GM13977 (cell line): ENCODE data around the gene TFF3.

Experiments used
- DNase-seq: peaks from one replicate; pipeline ENCODE4 v3.0.0; 2012; ENCODE audit warnings: low spot score
- CTCF ChIP-seq: IDR thresholded peaks from 2 replicates; pipeline ENCODE4 v1.5.1; 2012; ENCODE audit warnings: mild to moderate bottlenecking, control low read depth; ENCODE audit not compliant: insufficient read depth; ENCODE audit errors: extremely low read depth, missing control alignments
- in situ Hi-C: fragments of 300-500 bp; cut with MboI; formaldehyde crosslinking; loops from one replicate; pipeline ENCODE4 v1.12.0; 2022; ENCODE audit warnings: low sequenced_read_pairs, low pct_unique_long_range_greater_than_20kb, mixed read lengths, inconsistent platforms; ENCODE audit not compliant: unreplicated experiment

The TFF3 gene

GRCh38 chr21:42302794-42303193 is 12.4 kb downstream of the TFF3 start:
- TF ChIP-seq CTCF = no peak
- in situ Hi-C loops = no loop called here
- DNase-seq = no peak

- TF ChIP-seq CTCF = no peak
- in situ Hi-C loops = no loop called here
- no peak for DNase-seq
Measured at GRCh38 chr21:42302076-42302650, 13.0 kb downstream of the TFF3 start.

- no peak for DNase-seq
- in situ Hi-C loops = no loop called here
- TF ChIP-seq CTCF = no peak
Measured at GRCh38 chr21:42301371-42302075, 13.7 kb downstream of the TFF3 start.

- in situ Hi-C loops = no loop called here
- no peak for DNase-seq
- TF ChIP-seq CTCF = no peak
Measured at GRCh38 chr21:42300956-42301355, 14.3 kb downstream of the TFF3 start.

GRCh38 chr21:42300045-42300583 is 15.1 kb downstream of the TFF3 start:
- TF ChIP-seq CTCF = no peak
- no peak for DNase-seq
- in situ Hi-C loops = no loop called here

- no peak for TF ChIP-seq CTCF
- no peak for DNase-seq
- in situ Hi-C loops = no loop called here
Measured at GRCh38 chr21:42299324-42300044, 15.7 kb downstream of the TFF3 start.
